Psoas muscle (tissue), 8 donors: ENCODE data around the gene CD3G. TPM values are rescaled to one million over a fixed set of nuclear protein-coding genes. Genes with fewer than 3 reads are reported as not detected.

Experiments
- ATAC-seq, 4 donors: fragments of 200-7000 bp; cut with Tn5 transposase; one replicate each; pipeline ENCODE4 v1.9.1; 2020; ENCODE audit warnings: moderate library complexity in 3 of 4, mild to moderate bottlenecking in 2 of 4
- DNase-seq, 2 donors: peaks; one replicate each; pipeline ENCODE4 v3.0.0-alpha.2; 2020
- H3K27ac ChIP-seq: fragments of 200-600 bp; one replicate; pipeline ENCODE4 v1.8.0; 2022
- H3K27me3 ChIP-seq, 3 donors: fragments of 200-600 bp in 1 of 3; one replicate each; pipeline versions ENCODE4 v1.6.1 to v1.8.0; 2013 to 2022; ENCODE audit warnings: low read length in 2 of 3, mild to moderate bottlenecking in 2 of 3, moderate library complexity in 1 of 3; ENCODE audit not compliant: insufficient read depth in 3 of 3
- H3K36me3 ChIP-seq, 2 donors: fragments of 200-600 bp in 1 of 2; one replicate each; pipeline versions ENCODE4 v1.6.1 to v1.8.0; 2013 to 2022; ENCODE audit warnings: low read depth in 1 of 2, mild to moderate bottlenecking in 1 of 2, moderate library complexity in 1 of 2; ENCODE audit not compliant: insufficient read depth in 1 of 2
- H3K4me1 ChIP-seq: fragments of 200-600 bp; one replicate; pipeline ENCODE4 v1.8.0; 2022
- H3K4me3 ChIP-seq: fragments of 200-600 bp; one replicate; pipeline ENCODE4 v1.8.0; 2022; ENCODE audit warnings: mild to moderate bottlenecking
- H3K9me3 ChIP-seq: fragments of 200-600 bp; one replicate; pipeline ENCODE4 v1.8.0; 2022
- CTCF ChIP-seq: fragments of 200-600 bp; IDR thresholded peaks from one replicate; pipeline ENCODE4 v1.8.0; 2022; ENCODE audit warnings: antibody characterized with exemption
- WGBS, 3 donors: extraction: QIAGEN DNeasy Blood & Tissue Kit; methylation state at CpG; one replicate each; pipeline versions ENCODE4 v1.1.6 to v1.1.7; 2013; 5-methylcytosine and 5-hydroxymethylcytosine counted together
- intact Hi-C, 2 donors: fragments of 100-400 bp; cut with DNase I; formaldehyde crosslinking; loops; one replicate each; pipeline versions ENCODE4 v1.11.0 to v1.14.2; 2022
- polyA plus RNA-seq, 3 donors: library from polyadenylated mRNA; stranded (reverse); fragments of 200-250 nt; gene quantifications; one replicate each; pipeline ENCODE4 v1.2.3, GENCODE V29; 2013
- total RNA-seq, 4 donors: library from RNA; stranded (reverse); fragmentation: NEBNext Ultra II Directional in 2 of 4; extraction: Animal tissue kit (Norgen Biotek cat#: 25700) in 2 of 4; gene quantifications; one replicate each; pipeline versions ENCODE4 v1.2.1 to v1.2.4, GENCODE V29; 2021 to 2023
- donor health status: healthy with polysubstance abuse.
- donor health status: DM: no; HTN: no; CAD: no; lungs with moderate emphysema.
- donor health status: Bipolar disorder and iron deficiency.
- donor health status: healthy.
- donor health status: DM: yes; HTN: yes; CAD: no.
- donor health status: DM: no; HTN: no; CAD: no.
- donor health status: DM: no; HTN: no; CAD: no.
- donor health status: DM: yes; HTN: yes; CAD: no.

Gene CD3G
- total and polyA plus RNA-seq, 7 donors: 0.01 to 0.71 (median 0.26) TPM

- DNase-seq: no peak
- Histone ChIP-seq H3K36me3 (peaks cover 3 to 76% of the 10 kb centered on the region in 2 donors), H3K9me3 (no peaks in the 10 kb centered on the region), H3K4me3 (no peak overlapping the region), H3K4me1 (no peaks in the 10 kb centered on the region), H3K27me3 (no peaks in the 10 kb centered on the region), H3K27ac (no peak overlapping the region)
- TF ChIP-seq CTCF: no peak
- ATAC-seq: no peak
- 89 to 95% (median 94%) methylated on average over 6 of the region's 6 CpGs for WGBS, 3 donors
- intact Hi-C loops: no loop called here
Observed at GRCh38 chr11:118396097-118396501, 52.0 kb downstream of the CD3G start.

GRCh38 chr11:118397448-118397847 lies 53.3 kb downstream of the CD3G start:
- TF ChIP-seq CTCF: no peak
- Histone ChIP-seq H3K4me1 (peaks cover under 1% of the 10 kb centered on the region), H3K27me3 (no peaks in the 10 kb centered on the region), H3K27ac (no peak overlapping the region), H3K4me3 (no peak overlapping the region), H3K9me3 (no peaks in the 10 kb centered on the region), H3K36me3 (peaks cover 3 to 62% of the 10 kb centered on the region in 2 donors)
- ATAC-seq (no peak), DNase-seq (no peak)
- intact Hi-C loops: no loop called here

DNA sequence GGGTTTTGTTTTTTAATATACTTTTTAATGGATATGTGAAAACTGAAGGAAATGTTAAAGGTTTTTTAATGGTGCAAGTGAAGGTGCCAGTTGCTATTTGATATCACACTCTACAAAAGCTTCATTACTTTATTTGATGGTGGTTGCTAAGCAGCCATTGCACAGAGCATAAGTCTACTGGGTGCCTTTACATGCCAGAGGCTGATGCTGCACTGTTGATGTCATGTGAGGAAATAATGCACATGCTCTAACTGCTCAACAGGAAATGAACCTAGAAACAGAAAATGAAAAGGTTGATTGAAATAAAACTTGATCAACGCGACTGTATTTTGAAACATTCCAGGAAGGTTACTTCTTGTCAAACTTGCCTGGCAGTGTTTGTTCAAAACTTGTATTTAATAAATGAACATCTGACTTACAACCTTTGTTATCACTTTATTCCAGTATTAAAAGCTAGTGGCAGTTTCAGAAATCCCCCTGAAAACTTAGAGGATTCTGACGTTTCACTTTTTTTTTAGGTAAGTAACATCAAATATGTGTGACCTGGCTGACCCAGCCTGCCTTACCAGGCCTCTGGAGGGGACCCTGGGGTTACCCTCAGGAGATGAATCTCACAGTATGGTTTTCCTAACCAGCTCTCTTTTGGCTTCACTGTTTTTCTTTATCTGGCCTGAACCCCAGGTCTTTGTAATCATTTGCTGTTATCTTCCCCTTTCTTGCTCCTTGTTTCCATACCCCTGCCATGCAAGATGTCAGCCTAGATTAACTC lies 54.8 kb downstream of the CD3G start:
- DNase-seq (no peak), ATAC-seq (no peak)
- Histone ChIP-seq H3K36me3 (peaks cover 0 to 47% of the 10 kb centered on the region in 2 donors), H3K4me3 (no peak overlapping the region), H3K27ac (no peak overlapping the region), H3K4me1 (peaks cover 15% of the 10 kb centered on the region), H3K27me3 (no peaks in the 10 kb centered on the region), H3K9me3 (no peaks in the 10 kb centered on the region)
- WGBS, 3 donors: 65 to 74% (median 70%) methylated on average over 3 of the region's 3 CpGs
- no peak for TF ChIP-seq CTCF
- intact Hi-C loops: no loop called here

DNA sequence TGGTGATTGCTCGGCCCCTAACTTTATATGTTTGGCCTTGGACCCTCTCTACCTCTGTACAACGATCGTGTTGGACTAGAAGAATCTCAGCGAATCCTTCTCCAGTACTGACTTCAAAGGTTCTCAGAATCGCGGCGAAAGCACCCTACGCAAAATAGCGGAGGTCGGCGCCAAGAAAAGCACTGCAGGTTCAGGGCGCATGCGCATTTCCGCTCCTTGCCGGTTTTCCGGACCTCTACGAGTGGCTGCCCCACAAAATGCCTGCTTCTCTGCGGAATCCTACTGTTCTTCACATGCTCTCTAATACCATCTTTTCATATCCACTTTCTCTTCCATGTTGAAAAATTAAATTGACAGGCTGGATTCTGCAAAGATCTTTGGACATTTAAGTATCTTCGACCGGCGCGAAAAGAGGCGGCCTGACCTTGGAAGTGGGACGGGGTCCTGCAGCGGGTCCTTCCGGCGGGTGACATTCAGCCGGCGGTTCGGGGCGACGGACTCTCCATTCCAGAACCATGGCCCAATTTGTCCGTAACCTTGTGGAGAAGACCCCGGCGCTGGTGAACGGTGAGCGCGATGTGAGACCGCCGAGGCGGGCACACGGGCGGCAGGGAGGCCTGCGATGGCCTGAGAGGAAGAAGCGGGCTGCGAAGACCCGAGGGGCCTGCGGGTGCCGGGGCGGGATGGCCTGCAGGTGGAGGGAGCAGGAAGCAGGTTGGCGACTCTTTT lies 57.2 kb downstream of the CD3G start, which contains the start of gene ATP5MG:
TSS of gene ATP5MG (plus strand) at position 456 of the 729 bp plus-strand sequence. CDS start at position 516, 60 bp downstream.
- ATAC-seq: peak; percentile 85 to 92 (median 88)
- 0 to 1% (median 1%) methylated on average over 51 of the region's 51 CpGs for WGBS, 3 donors
- peak; percentile 92 to 96 for DNase-seq
- Histone ChIP-seq H3K36me3 (peaks cover 0 to 44% of the 10 kb centered on the region in 2 donors), H3K27me3 (no peaks in the 10 kb centered on the region), H3K4me3 (peak within 1 kb of the TSS; percentile 70), H3K9me3 (no peaks in the 10 kb centered on the region), H3K4me1 (peaks cover 29% of the 10 kb centered on the region), H3K27ac (peak within 1 kb of the TSS; percentile 84)
- intact Hi-C loops: loop anchor here (5.0 kb wide), 2 partner anchors 36 to 86 kb away; partner anchors contain the start of gene KMT2A (in 2 of the 2)
- TF ChIP-seq CTCF: no peak
